MM.1S (cell line): Measurements from ENCODE around the gene TCHH.

Experiments
- DNase-seq: peaks from one replicate; pipeline ENCODE4 v3.0.0-alpha.2; 2015
- H2AFZ ChIP-seq: fragments of 300-600 bp; sonication (generic); 2 replicates; pipeline ENCODE4 v1.6.0; 2016; ENCODE audit warnings: antibody characterized with exemption, low read length
- H3F3A ChIP-seq: fragments of 300-600 bp; sonication (generic); 2 replicates; pipeline ENCODE4 v1.6.1; 2016; ENCODE audit warnings: mild to moderate bottlenecking, antibody characterized with exemption, low read length, moderate library complexity, mixed read lengths; ENCODE audit not compliant: insufficient read depth
- H3K27ac ChIP-seq: fragments of 300-600 bp; sonication (generic); 2 replicates; pipeline ENCODE4 v1.5.1; 2016; ENCODE audit warnings: mild to moderate bottlenecking, low read length
- H3K27me3 ChIP-seq: fragments of 300-600 bp; sonication (generic); replicated peaks from 2 replicates; pipeline ENCODE4 v1.6.0; 2016; ENCODE audit warnings: low read length; ENCODE audit not compliant: insufficient read depth
- H3K36me3 ChIP-seq: fragments of 300-600 bp; sonication (generic); replicated peaks from 2 replicates; pipeline ENCODE4 v1.6.1; 2016; ENCODE audit warnings: mild to moderate bottlenecking, low read length, mixed read lengths; ENCODE audit not compliant: insufficient read depth
- H3K4me1 ChIP-seq: fragments of 300-600 bp; sonication (generic); 2 replicates; pipeline ENCODE4 v1.6.1; 2016; ENCODE audit warnings: low read length, mixed read lengths
- H3K4me2 ChIP-seq: fragments of 300-600 bp; sonication (generic); 2 replicates; pipeline ENCODE4 v1.6.0; 2016; ENCODE audit warnings: low read depth, low read length
- H3K4me3 ChIP-seq: fragments of 300-600 bp; sonication (generic); 2 replicates; pipeline ENCODE4 v1.5.1; 2016; ENCODE audit warnings: low read length, mixed read lengths
- H3K79me2 ChIP-seq: fragments of 300-600 bp; sonication (generic); 2 replicates; pipeline ENCODE4 v1.6.1; 2016; ENCODE audit warnings: mixed run types, low read length, mixed read lengths
- H3K9ac ChIP-seq: fragments of 300-600 bp; sonication (generic); 2 replicates; pipeline ENCODE4 v1.6.1; 2016; ENCODE audit warnings: low read length, mixed read lengths
- H3K9me2 ChIP-seq: fragments of 300-600 bp; sonication (generic); replicated peaks from 2 replicates; pipeline ENCODE4 v1.6.1; 2016; ENCODE audit warnings: mild to moderate bottlenecking, low read length, mixed read lengths; ENCODE audit not compliant: insufficient read depth
- H3K9me3 ChIP-seq: fragments of 300-600 bp; sonication (generic); replicated peaks from 2 replicates; pipeline ENCODE4 v1.6.1; 2016; ENCODE audit warnings: mild to moderate bottlenecking, low read length, mixed read lengths; ENCODE audit not compliant: insufficient read depth
- H4K20me1 ChIP-seq: fragments of 300-600 bp; sonication (generic); 2 replicates; pipeline ENCODE4 v1.6.1; 2016; ENCODE audit warnings: mild to moderate bottlenecking, low read length, moderate library complexity, mixed read lengths; ENCODE audit not compliant: insufficient read depth
- CTCF ChIP-seq: fragments of 300-600 bp; sonication (generic); IDR thresholded peaks from 2 replicates; pipeline ENCODE4 v1.5.1; 2016; ENCODE audit warnings: antibody characterized with exemption, low read length, mixed read lengths
- EZH2 ChIP-seq: fragments of 300-600 bp; sonication (generic); optimal IDR thresholded peaks from 2 replicates; pipeline ENCODE3; 2017; ENCODE audit warnings: low read depth, mild to moderate bottlenecking, antibody characterized with exemption, low read length, mixed read lengths
- EZH2phosphoT487 ChIP-seq: fragments of 300-600 bp; sonication (generic); IDR thresholded peaks from 2 replicates; pipeline ENCODE4 v1.6.1; 2018; ENCODE audit warnings: antibody characterized with exemption, low read length

Gene TCHH

GRCh38 chr1:152115344-152115743 lies at the start of gene TCHH:
Gene TCHH, minus strand, starts transcription at chr1:152115444. Its CDS starts 1,364 bp downstream, at chr1:152114080.
- Histone ChIP-seq H3K27me3 (peaks cover 24% of the 10 kb centered on the region), H3K79me2 (no peaks in the 10 kb centered on the region)

GRCh38 chr1:152164517-152165136 lies 49.4 kb upstream of the TCHH start:
- no peaks in the 10 kb centered on the region for H3K36me3 ChIP-seq
- peaks cover 39% of the 10 kb centered on the region for H3K4me1 ChIP-seq

More at GRCh38 chr1:152115344-152115743, at the start of gene TCHH:
- Histone ChIP-seq H3K4me3 (no peak within 1 kb of the TSS), H3K9me3 (no peaks in the 10 kb centered on the region), H4K20me1 (no peaks in the 10 kb centered on the region), H3K27ac (no peak within 1 kb of the TSS), H3F3A (peaks cover 14% of the 10 kb centered on the region), H3K36me3 (no peaks in the 10 kb centered on the region), H3K4me2 (no peak within 1 kb of the TSS), H2AFZ (no peak within 1 kb of the TSS), H3K9ac (no peak within 1 kb of the TSS), H3K9me2 (no peaks in the 10 kb centered on the region), H3K4me1 (peaks cover 18% of the 10 kb centered on the region)
- no peak for DNase-seq
- no peak for TF ChIP-seq EZH2
- TF ChIP-seq CTCF = no peak
- no peak for TF ChIP-seq EZH2phosphoT487

GRCh38 chr1:152162792-152163463 lies 47.7 kb upstream of the TCHH start:
- Histone ChIP-seq H4K20me1 (no peaks in the 10 kb centered on the region), H3K79me2 (no peaks in the 10 kb centered on the region), H3K27ac (no peak overlapping the region), H3K9me2 (no peaks in the 10 kb centered on the region), H3K4me1 (peaks cover 25% of the 10 kb centered on the region), H3K27me3 (no peaks in the 10 kb centered on the region), H3K4me3 (no peak overlapping the region), H3F3A (no peaks in the 10 kb centered on the region), H3K36me3 (no peaks in the 10 kb centered on the region), H2AFZ (no peak overlapping the region), H3K9me3 (no peaks in the 10 kb centered on the region), H3K4me2 (peak overlapping the region; percentile 12), H3K9ac (no peak overlapping the region)
- TF ChIP-seq EZH2 = no peak
- TF ChIP-seq EZH2phosphoT487 = no peak
- no peak for TF ChIP-seq CTCF
- DNase-seq = no peak

More at GRCh38 chr1:152164517-152165136, 49.4 kb upstream of the TCHH start:
- no peak overlapping the region for H2AFZ ChIP-seq
- H3K79me2 ChIP-seq = no peaks in the 10 kb centered on the region
- peaks cover 8% of the 10 kb centered on the region for H3F3A ChIP-seq
- no peaks in the 10 kb centered on the region for H3K9me2 ChIP-seq
- no peaks in the 10 kb centered on the region for H4K20me1 ChIP-seq
- TF ChIP-seq CTCF (no peak), EZH2phosphoT487 (no peak), EZH2 (no peak)
- no peak overlapping the region for H3K9ac ChIP-seq
- H3K4me3 ChIP-seq = no peak overlapping the region
- H3K4me2 ChIP-seq = no peak overlapping the region
- H3K27ac ChIP-seq = no peak overlapping the region
- no peaks in the 10 kb centered on the region for H3K27me3 ChIP-seq
- H3K9me3 ChIP-seq = no peaks in the 10 kb centered on the region
- DNase-seq = no peak
